HG03571 (cell line): ENCODE results near the gene MAP10.

Experiments used
- ATAC-seq: cut with Tn5 transposase; IDR thresholded peaks from one replicate; pipeline ENCODE4 v1.9.1; 2021; ENCODE audit not compliant: unreplicated experiment

Gene MAP10

GRCh38 chr1:232854798-232855159 is 49.6 kb downstream of the MAP10 start:
- ATAC-seq = no peak

GRCh38 chr1:232856541-232856940 is 51.3 kb downstream of the MAP10 start:
- ATAC-seq = no peak
